ENCODE data around the gene KRTAP5-9. TPM values are rescaled to one million over a fixed set of nuclear protein-coding genes. Genes with fewer than 3 reads are reported as not detected.

KRTAP5-9 gene
- polyA plus RNA-seq, 2 of the 4 experiments (the other 2 are of a cell fraction): not detected

DNA sequence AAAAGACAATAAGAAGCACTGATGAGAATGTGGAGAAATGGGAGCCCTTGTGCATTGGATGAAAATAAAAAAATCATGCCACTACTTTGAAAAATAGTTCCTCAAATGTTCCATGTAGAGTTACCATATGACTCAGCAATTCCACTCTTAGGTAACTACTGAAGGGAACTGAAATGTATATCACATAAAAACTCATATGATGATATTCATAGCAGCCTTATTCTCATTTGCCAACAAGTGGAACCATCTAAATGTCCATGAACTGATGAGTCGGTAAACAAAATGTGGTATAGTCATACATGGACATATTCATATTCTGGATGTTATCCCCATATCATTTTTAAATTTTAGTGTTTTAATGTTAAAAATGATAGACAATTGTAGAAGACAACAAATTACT lies 3.5 kb downstream of the KRTAP5-9 start:
- no peak for ATAC-seq
- FAIRE-seq: no peak
- H3K4me3 ChIP-seq: no peak overlapping the region
- no peaks in the 10 kb centered on the region for H3K4me1 ChIP-seq
- TF ChIP-seq MAFK (IDR thresholded peaks at IDR 0.05; ENCODE audit: partially characterized antibody): peak; percentile 84
- TF ChIP-seq POLR2AphosphoS2 (conservative IDR thresholded peaks at IDR 0.05; ENCODE audit: low read length): no peak
- TF ChIP-seq NFE2L2 (conservative IDR thresholded peaks at IDR 0.05; ENCODE audit: low read length): peak; percentile 56
- H3K4me2 ChIP-seq: no peak overlapping the region
- peaks cover 2% of the 10 kb centered on the region; the same call in 1 of the 3 replicates for H3K9me3 ChIP-seq
- DNase-seq (ENCODE audit: low read depth in 1 of 2, low spot score in 1 of 2): no peak
- POLR2A ChIA-PET: no interaction called here
- no peak overlapping the region for H3K27ac ChIP-seq
- CTCF ChIA-PET: no interaction called here
- 95% methylated on average over 1 of the region's 1 CpG for WGBS (ENCODE audit: missing lambda C conversion rate)

DNA sequence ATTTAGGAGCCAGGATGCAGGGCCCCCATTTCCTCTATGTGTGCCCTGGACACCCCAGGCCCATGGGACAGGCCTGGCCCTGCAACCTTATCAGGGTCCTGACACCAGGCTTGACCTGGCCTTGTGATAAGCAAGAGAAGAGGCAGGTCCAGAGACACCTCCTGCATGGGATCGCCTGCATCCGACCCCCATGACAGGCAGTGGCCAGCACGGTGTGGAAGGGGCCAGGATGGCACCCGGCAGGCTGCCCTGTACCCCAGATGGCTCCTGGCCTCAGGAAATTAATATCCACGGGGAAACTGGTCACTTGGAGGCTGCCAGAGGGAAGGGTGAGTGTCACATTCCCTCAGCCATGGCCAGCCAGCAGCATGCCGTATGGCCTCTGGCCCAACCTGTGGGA lies 6.8 kb downstream of the KRTAP5-9 start:
- no peak for DNase-seq (ENCODE audit: low read depth in 1 of 2, low spot score in 1 of 2)
- no peak overlapping the region for H3K4me3 ChIP-seq
- H3K9me3 ChIP-seq: no peaks in the 10 kb centered on the region
- POLR2A ChIA-PET: no interaction called here
- CTCF ChIA-PET: no interaction called here
- WGBS (ENCODE audit: missing lambda C conversion rate): 80% methylated on average over 1 of the region's 6 CpGs
- FAIRE-seq: no peak
- H3K27ac ChIP-seq: no peak overlapping the region
- no peak for TF ChIP-seq HOXB5 (CRISPR knock-in tag; IDR thresholded peaks at IDR 0.05)
- TF ChIP-seq HOXA7 (CRISPR knock-in tag; IDR thresholded peaks at IDR 0.05): no peak
- TF ChIP-seq POLR2A (IDR thresholded peaks at IDR 0.05; ENCODE audit: low read length): no peak
- no peak for TF ChIP-seq MYC (IDR thresholded peaks at IDR 0.05; ENCODE audit: borderline replicate concordance, low read length)
- TF ChIP-seq EP300 (IDR thresholded peaks at IDR 0.05): no peak
- TF ChIP-seq RAD21 (conservative IDR thresholded peaks at IDR 0.05 in 1 of 2, IDR thresholded peaks at IDR 0.05 in 1 of 2): no peak
- no peak for TF ChIP-seq JUNB (IDR thresholded peaks at IDR 0.05)
- TF ChIP-seq JUN (IDR thresholded peaks at IDR 0.05): no peak
- TF ChIP-seq CBX2 (IDR thresholded peaks at IDR 0.05; ENCODE audit: borderline replicate concordance, low read depth): no peak
- no peak for TF ChIP-seq RARB (CRISPR knock-in tag; IDR thresholded peaks at IDR 0.05)
- ATAC-seq: no peak; a peak in 1 of 6 replicates
- no peak overlapping the region for H3K4me2 ChIP-seq
- no peaks in the 10 kb centered on the region for H3K4me1 ChIP-seq

DNA sequence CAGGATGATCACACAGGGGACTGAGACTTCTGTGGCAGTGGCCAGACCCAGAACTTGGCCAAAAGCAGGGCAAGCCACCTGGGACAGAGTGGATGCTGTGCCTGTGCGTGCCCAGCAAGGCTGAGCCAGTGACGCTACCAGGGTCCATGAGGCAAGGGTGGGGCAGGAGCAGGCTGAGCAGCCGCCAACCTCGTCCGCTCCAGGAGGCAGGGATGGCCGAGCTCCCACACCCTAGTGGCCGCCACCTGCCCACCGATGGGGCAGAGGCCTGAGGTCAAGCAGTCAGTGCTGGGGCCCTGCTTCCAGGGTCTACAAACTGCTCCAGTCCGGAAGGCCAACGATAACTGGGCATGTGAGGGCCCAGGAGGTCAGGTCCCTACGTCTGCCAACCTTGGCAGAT lies 7.3 kb downstream of the KRTAP5-9 start:
- DNase-seq (ENCODE audit: low read depth in 1 of 2, low spot score in 1 of 2): no peak
- WGBS (ENCODE audit: missing lambda C conversion rate): 62% methylated on average over 11 of the region's 11 CpGs
- TF ChIP-seq MAZ (IDR thresholded peaks at IDR 0.05; ENCODE audit: borderline replicate concordance, low read depth, low read length): no peak
- TF ChIP-seq ZSCAN20 (CRISPR knock-in tag; IDR thresholded peaks at IDR 0.05): no peak
- TF ChIP-seq, protein P1, sequence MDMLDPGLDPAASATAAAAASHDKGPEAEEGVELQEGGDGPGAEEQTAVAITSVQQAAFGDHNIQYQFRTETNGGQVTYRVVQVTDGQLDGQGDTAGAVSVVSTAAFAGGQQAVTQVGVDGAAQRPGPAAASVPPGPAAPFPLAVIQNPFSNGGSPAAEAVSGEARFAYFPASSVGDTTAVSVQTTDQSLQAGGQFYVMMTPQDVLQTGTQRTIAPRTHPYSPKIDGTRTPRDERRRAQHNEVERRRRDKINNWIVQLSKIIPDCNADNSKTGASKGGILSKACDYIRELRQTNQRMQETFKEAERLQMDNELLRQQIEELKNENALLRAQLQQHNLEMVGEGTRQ (IDR thresholded peaks at IDR 0.05): no peak
- no peak for TF ChIP-seq HOXB5 (CRISPR knock-in tag; IDR thresholded peaks at IDR 0.05)
- TF ChIP-seq PHF8 (IDR thresholded peaks at IDR 0.05; ENCODE audit: borderline replicate concordance, low read depth): no peak
- no peak for TF ChIP-seq JUN (IDR thresholded peaks at IDR 0.05)
- no peak for TF ChIP-seq TP53 (CRISPR knock-in tag; IDR thresholded peaks at IDR 0.05)
- TF ChIP-seq, protein P2, sequence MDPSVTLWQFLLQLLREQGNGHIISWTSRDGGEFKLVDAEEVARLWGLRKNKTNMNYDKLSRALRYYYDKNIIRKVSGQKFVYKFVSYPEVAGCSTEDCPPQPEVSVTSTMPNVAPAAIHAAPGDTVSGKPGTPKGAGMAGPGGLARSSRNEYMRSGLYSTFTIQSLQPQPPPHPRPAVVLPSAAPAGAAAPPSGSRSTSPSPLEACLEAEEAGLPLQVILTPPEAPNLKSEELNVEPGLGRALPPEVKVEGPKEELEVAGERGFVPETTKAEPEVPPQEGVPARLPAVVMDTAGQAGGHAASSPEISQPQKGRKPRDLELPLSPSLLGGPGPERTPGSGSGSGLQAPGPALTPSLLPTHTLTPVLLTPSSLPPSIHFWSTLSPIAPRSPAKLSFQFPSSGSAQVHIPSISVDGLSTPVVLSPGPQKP (IDR thresholded peaks at IDR 0.05; ENCODE audit: low read depth, low read length): no peak
- no peak for TF ChIP-seq ESRRA (IDR thresholded peaks at IDR 0.05; ENCODE audit: borderline replicate concordance, low read length)
- TF ChIP-seq, protein P3, sequence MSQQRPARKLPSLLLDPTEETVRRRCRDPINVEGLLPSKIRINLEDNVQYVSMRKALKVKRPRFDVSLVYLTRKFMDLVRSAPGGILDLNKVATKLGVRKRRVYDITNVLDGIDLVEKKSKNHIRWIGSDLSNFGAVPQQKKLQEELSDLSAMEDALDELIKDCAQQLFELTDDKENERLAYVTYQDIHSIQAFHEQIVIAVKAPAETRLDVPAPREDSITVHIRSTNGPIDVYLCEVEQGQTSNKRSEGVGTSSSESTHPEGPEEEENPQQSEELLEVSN (IDR thresholded peaks at IDR 0.05; ENCODE audit: borderline replicate concordance, low read depth): no peak
- no peak for TF ChIP-seq SREBF2 (IDR thresholded peaks at IDR 0.05)
- no peak for TF ChIP-seq HEYL (CRISPR knock-in tag; IDR thresholded peaks at IDR 0.05)
- TF ChIP-seq KDM1A (IDR thresholded peaks at IDR 0.05; ENCODE audit: low read depth): no peak
- no peak for TF ChIP-seq EHMT2 (IDR thresholded peaks at IDR 0.05; ENCODE audit: low read depth)
- H3K4me3 ChIP-seq: no peak overlapping the region
- FAIRE-seq: no peak
- no peak overlapping the region for H3K27ac ChIP-seq
- H3K4me1 ChIP-seq: no peaks in the 10 kb centered on the region
- H3K4me2 ChIP-seq: no peak overlapping the region
- no peaks in the 10 kb centered on the region for H3K9me3 ChIP-seq
- ATAC-seq: no peak
- POLR2A ChIA-PET: no interaction called here
- CTCF ChIA-PET: no interaction called here
